ENCODE measurements around the gene ADK. TPM values are rescaled to one million over a fixed set of nuclear protein-coding genes. Genes with fewer than 3 reads are reported as not detected.

The ADK gene
- total RNA-seq, 1 donor from 2014 or later, result 27.1 TPM

DNA sequence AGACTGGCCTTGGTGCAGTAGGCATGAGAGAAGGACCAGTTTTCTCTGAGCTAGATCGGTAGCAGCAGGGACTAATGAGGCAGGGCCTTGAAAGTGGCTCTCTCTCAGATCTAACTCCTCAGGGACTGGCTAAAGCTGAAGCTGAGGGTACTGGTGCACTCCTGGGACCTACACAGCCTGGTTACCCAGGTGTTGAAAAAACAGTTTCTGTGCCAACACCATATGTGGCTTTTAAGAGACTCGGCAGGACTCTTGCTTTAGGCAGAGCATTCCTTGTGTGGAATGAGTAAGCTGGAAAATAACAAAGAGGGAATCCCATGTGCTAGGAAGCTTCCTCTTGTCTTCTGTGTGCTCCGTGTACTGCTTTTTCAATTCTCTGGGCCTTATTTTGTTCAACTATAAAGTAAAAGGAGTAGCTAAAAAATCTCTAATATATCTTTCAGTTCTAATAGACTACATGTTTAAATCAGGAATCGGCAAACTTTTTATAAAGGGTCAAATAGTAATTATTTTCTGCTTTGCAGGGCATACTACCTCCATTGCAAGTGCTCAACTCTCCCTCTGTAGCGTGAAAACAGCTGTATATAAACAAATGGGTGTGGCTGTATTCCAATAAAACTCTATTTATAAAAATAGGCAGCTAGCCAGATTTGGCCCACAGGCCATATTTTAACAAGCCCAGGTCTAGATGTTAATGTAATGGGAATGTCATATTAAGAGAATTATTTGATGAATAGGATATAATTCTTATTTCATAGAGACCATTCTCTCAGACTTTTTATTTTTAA is 489.3 kb downstream of the ADK start:
- intact Hi-C loops (cut with micrococcal nuclease), result no loop called here

GRCh38 chr10:74641659-74642058 is 490.6 kb downstream of the ADK start:
- intact Hi-C loops (cut with micrococcal nuclease), result no loop called here

DNA sequence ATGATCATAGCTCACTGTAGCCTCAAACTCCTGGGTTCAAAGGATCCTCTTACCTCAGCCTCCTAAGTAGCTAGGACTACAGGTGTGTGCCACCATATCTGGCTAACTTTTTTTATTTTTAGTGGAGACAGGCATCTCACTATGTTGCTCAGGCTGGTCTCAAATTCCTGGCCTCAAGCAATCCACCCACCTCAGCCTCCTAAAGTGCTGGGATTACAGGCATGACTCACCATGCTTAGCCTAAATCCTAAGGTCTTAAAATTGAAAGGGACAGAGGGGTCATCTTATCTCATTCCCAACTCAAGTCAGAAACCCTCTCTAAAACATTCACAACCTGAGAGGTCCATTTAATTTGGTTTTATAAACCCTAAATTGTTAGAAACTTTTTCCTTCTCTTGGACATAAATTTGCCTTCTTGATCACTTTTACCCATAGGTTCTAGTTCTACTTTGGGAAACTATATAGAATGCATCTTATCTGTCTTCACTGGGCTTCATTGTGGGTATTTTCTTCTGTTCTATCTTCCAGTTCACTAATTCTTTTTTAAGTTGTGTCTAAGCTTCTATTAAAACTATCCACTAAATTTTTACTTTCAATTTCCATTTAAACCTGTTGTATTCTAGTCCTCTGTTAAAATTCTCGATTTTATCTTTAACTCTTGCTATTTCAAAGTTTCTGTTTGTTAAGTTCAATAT is 492.0 kb downstream of the ADK start:
- intact Hi-C loops (cut with micrococcal nuclease), result no loop called here

DNA sequence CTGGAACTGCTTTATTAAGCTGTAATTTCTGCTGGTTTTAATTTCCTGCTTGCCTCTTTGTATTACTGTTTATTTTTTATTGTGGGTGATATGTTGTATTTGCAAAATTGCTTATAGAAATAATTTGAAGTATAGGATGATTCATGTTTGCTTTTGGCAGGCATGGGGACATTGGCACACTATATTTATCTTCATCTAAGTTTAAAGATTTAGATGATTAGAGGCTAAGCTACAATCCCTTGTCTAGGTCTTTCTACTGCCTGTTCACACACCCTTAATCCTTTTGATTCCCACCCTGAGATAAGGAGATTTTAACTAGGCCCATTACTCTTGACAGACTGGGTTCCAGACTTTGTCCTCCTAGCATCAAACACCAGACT is 492.6 kb downstream of the ADK start:
- intact Hi-C loops (cut with micrococcal nuclease), result no loop called here

- intact Hi-C loops (cut with micrococcal nuclease), result no loop called here
Measured at GRCh38 chr10:74644738-74645137, 493.7 kb downstream of the ADK start.

GRCh38 chr10:74645692-74646091 is 494.7 kb downstream of the ADK start:
- intact Hi-C loops (cut with micrococcal nuclease), result no loop called here

DNA sequence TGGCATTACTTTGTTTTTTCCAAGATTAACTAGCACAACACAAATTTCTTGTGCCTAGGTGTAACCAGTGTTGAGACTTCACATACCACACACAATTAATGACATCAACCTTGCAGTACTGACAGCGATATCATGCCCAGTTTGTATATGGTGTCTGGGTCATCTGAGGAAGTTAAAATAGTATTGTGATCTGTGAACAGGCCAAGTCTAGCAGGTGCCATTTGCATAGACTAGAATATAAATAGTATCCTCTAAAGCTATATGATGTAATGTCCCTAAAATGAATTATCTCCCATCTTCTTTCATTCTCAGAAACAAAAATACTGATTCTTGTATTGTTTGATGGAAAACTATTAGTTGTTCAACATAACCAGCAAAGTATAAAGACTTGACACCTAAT is 499.6 kb downstream of the ADK start:
- intact Hi-C loops (cut with micrococcal nuclease), result no loop called here

DNA sequence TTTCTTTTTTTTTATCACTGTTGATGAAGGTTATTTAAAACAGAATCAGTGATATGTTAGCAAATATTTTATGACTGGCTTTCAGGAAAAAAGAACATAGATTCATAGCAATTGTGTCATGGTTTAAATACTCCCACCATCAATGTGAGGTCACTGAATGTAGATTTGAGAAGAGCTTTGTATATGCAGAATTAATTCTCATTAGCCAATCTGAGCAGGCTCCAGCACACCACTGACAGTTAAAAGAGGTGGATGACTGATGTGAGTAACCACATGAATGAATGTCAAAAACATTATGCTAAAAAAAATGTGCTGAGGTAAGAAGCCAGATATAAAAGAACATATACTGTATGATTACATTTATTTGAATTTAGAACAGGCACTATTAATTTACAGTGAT is 500.5 kb downstream of the ADK start:
- intact Hi-C loops (cut with micrococcal nuclease), result no loop called here

GRCh38 chr10:74652664-74653063 is 501.6 kb downstream of the ADK start:
- intact Hi-C loops (cut with micrococcal nuclease), result no loop called here

DNA sequence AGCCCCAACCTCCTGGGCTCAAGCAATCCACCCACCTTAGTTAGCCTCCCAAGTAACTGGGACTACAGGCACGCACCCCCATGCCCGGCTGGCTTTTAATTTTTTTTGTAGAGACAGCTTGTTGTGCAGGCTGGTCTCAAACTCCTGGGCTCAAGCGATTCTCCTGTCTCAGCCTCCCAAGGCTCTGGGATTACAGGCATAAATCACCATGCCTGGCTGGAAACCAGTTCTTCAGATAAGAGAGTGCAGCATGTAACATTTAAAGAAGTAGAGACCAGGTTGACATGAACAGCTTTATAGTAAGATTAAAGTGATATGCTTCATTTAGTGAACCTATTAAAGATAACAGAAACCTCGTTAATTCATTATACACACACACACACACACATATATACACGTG is 507.5 kb downstream of the ADK start:
- intact Hi-C loops (cut with micrococcal nuclease), result no loop called here

- intact Hi-C loops (cut with micrococcal nuclease), result no loop called here
Measured at GRCh38 chr10:74662635-74663034, 511.6 kb downstream of the ADK start.

DNA sequence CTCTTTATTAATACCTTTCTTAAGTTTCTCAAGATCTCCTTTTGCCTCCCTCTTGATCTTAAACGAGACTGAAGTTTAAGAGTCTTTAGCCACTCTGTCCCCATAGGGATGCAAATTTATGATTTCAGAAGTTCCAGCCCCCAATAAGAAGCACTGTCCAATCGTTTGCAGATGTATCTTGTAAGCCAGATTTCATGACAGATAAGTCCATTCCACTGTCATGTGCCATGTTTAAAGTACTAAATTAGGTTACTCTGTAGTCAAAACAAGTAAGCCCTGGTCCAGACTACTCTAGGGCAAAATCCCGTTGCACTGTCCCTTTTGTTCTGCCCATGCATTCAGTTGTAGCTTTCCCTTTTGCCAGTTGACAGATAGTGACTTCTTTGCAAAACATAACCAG is 518.2 kb downstream of the ADK start:
- intact Hi-C loops (cut with micrococcal nuclease), result no loop called here

- intact Hi-C loops (cut with micrococcal nuclease), result no loop called here
Measured at GRCh38 chr10:74671716-74672115, 520.7 kb downstream of the ADK start.

GRCh38 chr10:74672430-74673165 is 521.6 kb downstream of the ADK start:
- intact Hi-C loops (cut with micrococcal nuclease), result no loop called here

DNA sequence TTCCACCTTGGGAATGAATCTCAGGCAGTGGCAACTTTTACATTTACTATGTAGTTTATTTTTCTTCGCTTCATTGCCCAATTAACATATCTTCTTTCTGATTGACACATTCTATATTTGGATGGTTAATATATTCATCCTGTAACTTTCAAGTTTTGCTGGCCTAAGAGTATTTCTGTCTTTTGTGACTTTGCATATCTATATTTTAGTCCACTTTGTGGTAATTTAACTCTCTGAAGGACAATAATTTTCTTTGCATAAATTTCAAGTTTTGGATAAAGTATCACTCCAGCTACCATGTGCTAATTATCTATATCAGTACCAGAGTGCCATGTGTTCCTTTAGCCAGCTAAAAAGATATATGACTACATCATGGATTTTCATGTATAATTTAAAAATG is 523.9 kb downstream of the ADK start:
- intact Hi-C loops (cut with micrococcal nuclease), result no loop called here

- intact Hi-C loops (cut with micrococcal nuclease), result no loop called here
Measured at GRCh38 chr10:74675484-74675883, 524.5 kb downstream of the ADK start.

DNA sequence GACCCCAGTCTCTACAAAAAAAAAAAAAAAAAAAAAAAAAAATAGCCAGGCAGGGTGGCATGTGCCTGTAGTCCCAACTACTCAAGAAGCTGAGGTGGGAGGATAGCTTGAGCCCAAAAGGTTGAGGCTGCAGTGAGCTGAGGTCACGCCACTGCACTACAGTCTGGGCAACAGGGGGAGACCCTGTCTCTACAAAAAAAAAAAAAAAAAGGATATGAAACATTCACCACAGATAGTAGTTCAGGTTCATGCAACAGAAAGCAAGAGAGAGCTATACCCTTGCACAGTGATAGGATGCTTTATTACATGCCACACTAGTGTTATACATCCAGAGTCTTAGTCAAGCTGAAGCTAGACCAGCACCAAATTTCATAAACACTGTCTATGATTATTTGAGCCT is 526.9 kb downstream of the ADK start:
- intact Hi-C loops (cut with micrococcal nuclease), result no loop called here

- intact Hi-C loops (cut with micrococcal nuclease), result no loop called here
Measured at GRCh38 chr10:74681917-74682627, 531.1 kb downstream of the ADK start.

GRCh38 chr10:74683067-74683466 is 532.0 kb downstream of the ADK start:
- intact Hi-C loops (cut with micrococcal nuclease), result no loop called here

GRCh38 chr10:74683621-74684364 is 532.8 kb downstream of the ADK start:
- intact Hi-C loops (cut with micrococcal nuclease), result no loop called here

DNA sequence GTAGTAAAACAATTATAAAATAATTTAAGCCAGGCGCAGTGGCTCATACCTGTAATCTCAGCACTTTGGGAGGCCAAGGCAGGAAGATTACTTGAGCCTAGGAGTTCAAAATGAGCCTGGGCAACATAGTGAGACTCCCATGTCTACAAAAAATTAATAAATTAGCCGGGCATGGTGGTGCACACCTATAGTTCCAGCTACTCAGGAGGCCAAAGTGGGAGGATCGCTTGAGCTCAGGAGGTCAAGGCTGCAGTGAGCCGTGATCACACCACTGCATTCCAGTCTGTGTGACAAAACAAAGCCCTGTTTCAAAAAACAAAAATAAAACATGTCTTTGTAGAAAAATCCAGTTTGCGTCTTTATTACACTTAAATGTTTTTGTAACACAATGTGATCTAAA is 533.4 kb downstream of the ADK start:
- intact Hi-C loops (cut with micrococcal nuclease), result no loop called here
